SK-N-SH (cell line): ENCODE measurements around the gene SLCO3A1. TPM values are rescaled to one million over a fixed set of nuclear protein-coding genes. Genes with fewer than 3 reads are reported as not detected.

Source experiments
- CTCF ChIA-PET: fragments of 300-600, 350-600 bp; formaldehyde crosslinking; extraction: SDS; loops from one replicate; lab custom pipeline; 2021; lab: Yijun Ruan, JAX
- POLR2A ChIA-PET: fragments of 350-600 bp; sonication (Branson Sonifier 250); formaldehyde crosslinking; extraction: SDS; loops from one replicate; lab custom pipeline; 2020; ENCODE audit warnings: antibody characterized with exemption, inconsistent platforms; lab: Yijun Ruan, JAX
- DNase-seq: peaks from one replicate; pipeline ENCODE4 v3.0.0; 2012
- H2AFZ ChIP-seq: fragments of 200-600 bp; sonication (generic); 2 replicates; pipeline ENCODE4 v1.8.1; 2016; ENCODE audit warnings: antibody characterized with exemption, mild to moderate bottlenecking, low read depth
- H3F3A ChIP-seq: fragments of 200-600 bp; sonication (generic); replicated peaks from 2 replicates; pipeline ENCODE3; 2016; ENCODE audit warnings: antibody characterized with exemption, mild to moderate bottlenecking; ENCODE audit not compliant: insufficient read depth
- H3K27ac ChIP-seq, 2 experiments: fragments of 200-500 bp in 1 of 2; fragments of 200-600 bp in 1 of 2; sonication (Bioruptor generic) in 1 of 2; sonication (generic), shearing (Covaris generic) in 1 of 2; 2 replicates each; pipeline versions ENCODE4 v1.5.1 to v1.6.1; 2014 to 2016; ENCODE audit warnings: low read depth in 2 of 2, inconsistent platforms in 1 of 2, low read length in 1 of 2, mild to moderate bottlenecking in 1 of 2, mixed read lengths in 1 of 2
- H3K27me3 ChIP-seq: fragments of 200-600 bp; sonication (generic), shearing (Covaris generic); 2 replicates; pipeline ENCODE4 v1.6.1; 2016; ENCODE audit warnings: mixed run types; ENCODE audit not compliant: insufficient read depth
- H3K36me3 ChIP-seq, 2 experiments: fragments of 200-500 bp in 1 of 2; fragments of 200-600 bp in 1 of 2; sonication (Bioruptor generic) in 1 of 2; sonication (generic) in 1 of 2; replicated peaks in 1 of 2; 2 replicates each; pipeline versions ENCODE3 to v1.5.1; 2014 to 2016; ENCODE audit warnings: low read length in 1 of 2, mild to moderate bottlenecking in 1 of 2; ENCODE audit not compliant: insufficient read depth in 2 of 2, control insufficient read depth in 1 of 2
- H3K4me1 ChIP-seq, 2 experiments: fragments of 200-500 bp in 1 of 2; fragments of 200-600 bp in 1 of 2; sonication (Bioruptor generic) in 1 of 2; sonication (generic), shearing (Covaris generic) in 1 of 2; 2 replicates each; pipeline versions ENCODE4 v1.5.1 to v1.6.1; 2014 to 2016; ENCODE audit warnings: low read depth in 1 of 2, low read length in 1 of 2, mixed run types in 1 of 2; ENCODE audit not compliant: insufficient read depth in 2 of 2, control insufficient read depth in 1 of 2
- H3K4me2 ChIP-seq: fragments of 200-600 bp; sonication (generic), shearing (Covaris generic); 2 replicates; pipeline ENCODE4 v1.6.1; 2017; ENCODE audit warnings: mixed run types
- H3K4me3 ChIP-seq, 2 experiments: fragments of 200-500 bp in 1 of 2; fragments of 200-600 bp in 1 of 2; sonication (Bioruptor generic) in 1 of 2; sonication (generic), shearing (Covaris generic) in 1 of 2; 2 replicates each; pipeline versions ENCODE4 v1.5.1 to v1.8.1; 2014 to 2016; ENCODE audit warnings: low read depth in 2 of 2, inconsistent platforms in 1 of 2, low read length in 1 of 2, mild to moderate bottlenecking in 1 of 2, mixed read lengths in 1 of 2, moderate library complexity in 1 of 2
- H3K79me2 ChIP-seq: fragments of 200-600 bp; sonication (generic); 2 replicates; pipeline ENCODE4 v1.8.1; 2017; ENCODE audit warnings: mild to moderate bottlenecking; ENCODE audit not compliant: insufficient read depth
- H3K9ac ChIP-seq: fragments of 200-600 bp; sonication (generic); 2 replicates; pipeline ENCODE4 v1.6.1; 2017; ENCODE audit warnings: mixed run types
- H3K9me2 ChIP-seq: fragments of 200-600 bp; sonication (generic); 2 replicates; pipeline ENCODE4 v1.6.1; 2017; ENCODE audit warnings: mixed run types
- H3K9me3 ChIP-seq: fragments of 200-600 bp; sonication (generic); 2 replicates; pipeline ENCODE4 v1.6.1; 2017; ENCODE audit warnings: mixed run types, mild to moderate bottlenecking, moderate library complexity
- H4K20me1 ChIP-seq: fragments of 200-600 bp; sonication (generic); 2 replicates; pipeline ENCODE4 v1.6.1; 2017; ENCODE audit warnings: mild to moderate bottlenecking, mixed run types; ENCODE audit not compliant: insufficient read depth
- ELF1 ChIP-seq: IDR thresholded peaks from 2 replicates; pipeline ENCODE4 v1.4.0; 2012
- EZH2phosphoT487 ChIP-seq: fragments of 200-600 bp; sonication (generic); IDR thresholded peaks from 2 replicates; pipeline ENCODE4 v1.6.1; 2017; ENCODE audit warnings: low read depth, mixed run types, mild to moderate bottlenecking, antibody characterized with exemption, moderate library complexity, borderline replicate concordance
- FOXM1 ChIP-seq: IDR thresholded peaks from 2 replicates; pipeline ENCODE4 v1.4.0; 2012; ENCODE audit warnings: low read depth, mild to moderate bottlenecking
- GATA2 ChIP-seq: sonication (generic); formaldehyde crosslinking; IDR thresholded peaks from 2 replicates; pipeline ENCODE4 v1.5.0; 2020; ENCODE audit warnings: mild to moderate bottlenecking, missing genetic modification reagents
- JUND ChIP-seq: IDR thresholded peaks from 2 replicates; pipeline ENCODE4 v1.4.0; 2012
- MEF2A ChIP-seq: IDR thresholded peaks from 2 replicates; pipeline ENCODE4 v1.4.0; 2012; ENCODE audit warnings: low read depth, borderline replicate concordance
- MXI1 ChIP-seq: IDR thresholded peaks from 2 replicates; pipeline ENCODE4 v1.6.1; 2012; ENCODE audit warnings: mild to moderate bottlenecking, low read depth, low read length, improper control_type of control experiment
- RCOR1 ChIP-seq: fragments of 150-350 bp; IDR thresholded peaks from 2 replicates; pipeline ENCODE4 v1.6.1; 2017; ENCODE audit warnings: antibody characterized with exemption, low read length
- RFX5 ChIP-seq: IDR thresholded peaks from 2 replicates; pipeline ENCODE4 v1.6.1; 2012; ENCODE audit warnings: mild to moderate bottlenecking, improper control_type of control experiment, low read length
- SIN3A ChIP-seq: IDR thresholded peaks from 2 replicates; pipeline ENCODE4 v1.6.1; 2012; ENCODE audit warnings: low read depth, mild to moderate bottlenecking, low read length, moderate library complexity, borderline replicate concordance
- SMC3 ChIP-seq: IDR thresholded peaks from 2 replicates; pipeline ENCODE4 v1.6.1; 2012; ENCODE audit warnings: low read depth, low read length, improper control_type of control experiment
- TAF1 ChIP-seq: IDR thresholded peaks from 2 replicates; pipeline ENCODE4 v1.6.1; 2012; ENCODE audit warnings: low read depth, mild to moderate bottlenecking, low read length, moderate library complexity, borderline replicate concordance
- TEAD4 ChIP-seq: IDR thresholded peaks from 2 replicates; pipeline ENCODE4 v1.4.0; 2012; ENCODE audit warnings: mild to moderate bottlenecking, borderline replicate concordance; ENCODE audit not compliant: insufficient read depth
- YY1 ChIP-seq: IDR thresholded peaks from 2 replicates; pipeline ENCODE4 v1.4.0; 2012; ENCODE audit warnings: low read depth, mild to moderate bottlenecking
- WGBS: methylation state at CpG from one replicate; pipeline ENCODE4 v1.1.6; 2017; ENCODE audit warnings: low lambda C conversion rate; 5-methylcytosine and 5-hydroxymethylcytosine counted together
- polyA plus RNA-seq, 3 experiments: library from polyadenylated mRNA; depleted of rRNA; stranded (reverse); fragments of >200 nt; gene quantifications; 2 replicates each; pipeline ENCODE4 v1.2.3, GENCODE V29; 2012
- TF ChIP-seq, protein P1 (sequence below): IDR thresholded peaks from 2 replicates; pipeline ENCODE4; 2012
- TF ChIP-seq, protein P2 (sequence below): IDR thresholded peaks from 2 replicates; pipeline ENCODE4 v1.4.0; 2012; ENCODE audit warnings: low read depth, borderline replicate concordance
- TF ChIP-seq, protein P3 (sequence below): IDR thresholded peaks from 2 replicates; pipeline ENCODE4 v1.4.0; 2012; ENCODE audit warnings: low read depth
- TF ChIP-seq, protein P4 (sequence below): IDR thresholded peaks from 2 replicates; pipeline ENCODE4 v1.4.0; 2012; ENCODE audit warnings: low read depth, borderline replicate concordance
- TF ChIP-seq, protein P5 (sequence below): IDR thresholded peaks from 2 replicates; pipeline ENCODE4 v1.6.1; 2012; ENCODE audit warnings: mild to moderate bottlenecking, low read depth, low read length, moderate library complexity

SLCO3A1 gene
- polyA plus RNA-seq, 1 of the 3 experiments (the other 2 are of a cell fraction), result 19.7 TPM

DNA sequence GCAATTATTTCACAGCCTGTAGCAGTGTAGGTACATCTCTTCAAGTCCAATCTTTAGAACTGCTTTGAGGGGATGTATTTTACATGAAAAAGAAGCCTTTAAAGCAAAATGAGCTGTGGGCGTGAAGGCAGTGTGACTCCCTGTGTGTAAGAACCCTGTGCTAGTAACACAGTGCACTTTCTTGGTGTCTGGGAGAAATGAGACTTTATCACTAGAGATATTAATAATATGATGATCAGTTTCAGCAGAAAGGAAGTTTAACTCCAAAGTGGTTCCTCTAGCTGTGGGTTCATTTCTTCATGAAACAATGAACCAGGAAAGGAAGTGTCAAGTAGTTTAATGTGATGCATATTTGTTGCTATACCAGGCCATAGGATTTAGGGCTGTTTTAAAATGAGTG is 41.5 kb downstream of the SLCO3A1 start:
- Histone ChIP-seq H3K36me3 (no peaks in the 10 kb centered on the region), H3K9me3 (no peaks in the 10 kb centered on the region), H3K9me2 (no peaks in the 10 kb centered on the region), H4K20me1 (no peaks in the 10 kb centered on the region), H3K27ac (no peak overlapping the region), H2AFZ (no peak overlapping the region), H3K79me2 (peaks cover 8% of the 10 kb centered on the region), H3K27me3 (no peaks in the 10 kb centered on the region), H3K9ac (no peak overlapping the region), H3K4me3 (no peak overlapping the region), H3F3A (no peaks in the 10 kb centered on the region), H3K4me1 (peaks cover 0 to 9% of the 10 kb centered on the region in 2 experiments; a peak in 1 of 4 replicates), H3K4me2 (no peak overlapping the region)
- 95% methylated on average over 1 of the region's 1 CpG for WGBS
- no peak for DNase-seq
- ChIA-PET CTCF (interaction anchor here (0.5 to 2.2 kb wide), 4 partner anchors 9 to 839 kb away, joined by 3 to 7 read pairs (median 4); partner anchors contain the start of gene SLCO3A1), POLR2A (no interaction called here)
- TF ChIP-seq, protein P1, sequence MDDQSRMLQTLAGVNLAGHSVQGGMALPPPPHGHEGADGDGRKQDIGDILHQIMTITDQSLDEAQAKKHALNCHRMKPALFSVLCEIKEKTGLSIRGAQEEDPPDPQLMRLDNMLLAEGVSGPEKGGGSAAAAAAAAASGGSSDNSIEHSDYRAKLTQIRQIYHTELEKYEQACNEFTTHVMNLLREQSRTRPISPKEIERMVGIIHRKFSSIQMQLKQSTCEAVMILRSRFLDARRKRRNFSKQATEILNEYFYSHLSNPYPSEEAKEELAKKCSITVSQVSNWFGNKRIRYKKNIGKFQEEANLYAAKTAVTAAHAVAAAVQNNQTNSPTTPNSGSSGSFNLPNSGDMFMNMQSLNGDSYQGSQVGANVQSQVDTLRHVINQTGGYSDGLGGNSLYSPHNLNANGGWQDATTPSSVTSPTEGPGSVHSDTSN, result no peak
- TF ChIP-seq MXI1 (no peak), GATA2 (no peak), EZH2phosphoT487 (no peak), JUND (no peak), MEF2A (no peak)

DNA sequence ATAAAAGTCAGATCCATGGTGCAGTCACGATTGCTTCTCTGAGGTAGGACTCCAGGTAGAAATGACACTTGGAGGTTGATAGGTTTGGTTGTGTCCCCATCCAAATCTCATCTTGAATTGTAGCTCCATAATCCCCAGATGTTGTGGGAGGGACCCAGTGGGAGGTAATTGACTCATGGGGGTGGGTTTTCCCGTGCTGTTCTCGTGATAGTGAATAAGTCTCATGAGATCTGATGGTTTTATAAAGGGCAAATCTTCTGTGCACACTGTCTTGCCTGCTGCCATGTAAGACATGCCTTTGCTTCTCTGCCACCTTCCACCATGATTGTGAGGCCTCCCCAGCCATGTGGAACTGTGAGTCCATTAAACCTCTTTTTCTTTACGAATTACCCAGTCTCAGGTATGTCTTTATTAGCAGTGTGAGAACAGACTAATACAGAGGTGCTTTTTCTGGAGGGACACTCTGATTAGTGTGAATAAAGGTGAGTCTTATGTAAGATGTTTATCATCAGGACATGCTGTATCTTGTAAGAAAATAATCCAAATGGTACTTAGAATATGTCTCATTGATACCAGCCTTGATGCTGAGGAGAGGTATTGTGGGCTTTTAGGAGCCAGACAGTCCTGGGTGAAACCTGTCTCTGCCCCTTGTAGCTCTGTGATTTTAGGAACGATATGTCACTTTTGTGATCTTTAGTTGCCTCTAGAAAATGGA is 43.0 kb downstream of the SLCO3A1 start:
- Histone ChIP-seq H3K9me2 (no peaks in the 10 kb centered on the region), H3K4me1 (peaks cover 0 to 4% of the 10 kb centered on the region in 2 experiments; a peak in 1 of 4 replicates), H3K9ac (no peak overlapping the region), H4K20me1 (no peaks in the 10 kb centered on the region), H3K79me2 (peaks cover 8% of the 10 kb centered on the region), H3K4me2 (no peak overlapping the region), H3K27me3 (no peaks in the 10 kb centered on the region), H3F3A (no peaks in the 10 kb centered on the region), H2AFZ (no peak overlapping the region), H3K4me3 (no peak overlapping the region), H3K36me3 (no peaks in the 10 kb centered on the region), H3K9me3 (no peaks in the 10 kb centered on the region), H3K27ac (no peak overlapping the region)
- POLR2A ChIA-PET, result no interaction called here
- 89% methylated on average over 5 of the region's 5 CpGs for WGBS
- CTCF ChIA-PET, result interaction anchor here (0.7 to 2.2 kb wide), 3 partner anchors 42 to 248 kb away, joined by 3 to 7 read pairs (median 4); partner anchors contain the start of gene SLCO3A1
- no peak for DNase-seq
- no peak for TF ChIP-seq RFX5
- TF ChIP-seq, protein P2, sequence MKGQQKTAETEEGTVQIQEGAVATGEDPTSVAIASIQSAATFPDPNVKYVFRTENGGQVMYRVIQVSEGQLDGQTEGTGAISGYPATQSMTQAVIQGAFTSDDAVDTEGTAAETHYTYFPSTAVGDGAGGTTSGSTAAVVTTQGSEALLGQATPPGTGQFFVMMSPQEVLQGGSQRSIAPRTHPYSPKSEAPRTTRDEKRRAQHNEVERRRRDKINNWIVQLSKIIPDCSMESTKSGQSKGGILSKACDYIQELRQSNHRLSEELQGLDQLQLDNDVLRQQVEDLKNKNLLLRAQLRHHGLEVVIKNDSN, result no peak
- TF ChIP-seq TEAD4, result no peak
- no peak for TF ChIP-seq GATA2
- TF ChIP-seq FOXM1, result no peak
- TF ChIP-seq YY1, result no peak
- no peak for TF ChIP-seq SIN3A
- no peak for TF ChIP-seq ELF1
- TF ChIP-seq TAF1, result no peak
- TF ChIP-seq, protein P3, sequence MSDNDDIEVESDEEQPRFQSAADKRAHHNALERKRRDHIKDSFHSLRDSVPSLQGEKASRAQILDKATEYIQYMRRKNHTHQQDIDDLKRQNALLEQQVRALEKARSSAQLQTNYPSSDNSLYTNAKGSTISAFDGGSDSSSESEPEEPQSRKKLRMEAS, result no peak
- no peak for TF ChIP-seq JUND
- no peak for TF ChIP-seq MEF2A
- TF ChIP-seq RCOR1, result no peak
- TF ChIP-seq, protein P4, sequence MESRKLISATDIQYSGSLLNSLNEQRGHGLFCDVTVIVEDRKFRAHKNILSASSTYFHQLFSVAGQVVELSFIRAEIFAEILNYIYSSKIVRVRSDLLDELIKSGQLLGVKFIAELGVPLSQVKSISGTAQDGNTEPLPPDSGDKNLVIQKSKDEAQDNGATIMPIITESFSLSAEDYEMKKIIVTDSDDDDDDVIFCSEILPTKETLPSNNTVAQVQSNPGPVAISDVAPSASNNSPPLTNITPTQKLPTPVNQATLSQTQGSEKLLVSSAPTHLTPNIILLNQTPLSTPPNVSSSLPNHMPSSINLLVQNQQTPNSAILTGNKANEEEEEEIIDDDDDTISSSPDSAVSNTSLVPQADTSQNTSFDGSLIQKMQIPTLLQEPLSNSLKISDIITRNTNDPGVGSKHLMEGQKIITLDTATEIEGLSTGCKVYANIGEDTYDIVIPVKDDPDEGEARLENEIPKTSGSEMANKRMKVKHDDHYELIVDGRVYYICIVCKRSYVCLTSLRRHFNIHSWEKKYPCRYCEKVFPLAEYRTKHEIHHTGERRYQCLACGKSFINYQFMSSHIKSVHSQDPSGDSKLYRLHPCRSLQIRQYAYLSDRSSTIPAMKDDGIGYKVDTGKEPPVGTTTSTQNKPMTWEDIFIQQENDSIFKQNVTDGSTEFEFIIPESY, result no peak
- no peak for TF ChIP-seq SMC3
- TF ChIP-seq, protein P5, sequence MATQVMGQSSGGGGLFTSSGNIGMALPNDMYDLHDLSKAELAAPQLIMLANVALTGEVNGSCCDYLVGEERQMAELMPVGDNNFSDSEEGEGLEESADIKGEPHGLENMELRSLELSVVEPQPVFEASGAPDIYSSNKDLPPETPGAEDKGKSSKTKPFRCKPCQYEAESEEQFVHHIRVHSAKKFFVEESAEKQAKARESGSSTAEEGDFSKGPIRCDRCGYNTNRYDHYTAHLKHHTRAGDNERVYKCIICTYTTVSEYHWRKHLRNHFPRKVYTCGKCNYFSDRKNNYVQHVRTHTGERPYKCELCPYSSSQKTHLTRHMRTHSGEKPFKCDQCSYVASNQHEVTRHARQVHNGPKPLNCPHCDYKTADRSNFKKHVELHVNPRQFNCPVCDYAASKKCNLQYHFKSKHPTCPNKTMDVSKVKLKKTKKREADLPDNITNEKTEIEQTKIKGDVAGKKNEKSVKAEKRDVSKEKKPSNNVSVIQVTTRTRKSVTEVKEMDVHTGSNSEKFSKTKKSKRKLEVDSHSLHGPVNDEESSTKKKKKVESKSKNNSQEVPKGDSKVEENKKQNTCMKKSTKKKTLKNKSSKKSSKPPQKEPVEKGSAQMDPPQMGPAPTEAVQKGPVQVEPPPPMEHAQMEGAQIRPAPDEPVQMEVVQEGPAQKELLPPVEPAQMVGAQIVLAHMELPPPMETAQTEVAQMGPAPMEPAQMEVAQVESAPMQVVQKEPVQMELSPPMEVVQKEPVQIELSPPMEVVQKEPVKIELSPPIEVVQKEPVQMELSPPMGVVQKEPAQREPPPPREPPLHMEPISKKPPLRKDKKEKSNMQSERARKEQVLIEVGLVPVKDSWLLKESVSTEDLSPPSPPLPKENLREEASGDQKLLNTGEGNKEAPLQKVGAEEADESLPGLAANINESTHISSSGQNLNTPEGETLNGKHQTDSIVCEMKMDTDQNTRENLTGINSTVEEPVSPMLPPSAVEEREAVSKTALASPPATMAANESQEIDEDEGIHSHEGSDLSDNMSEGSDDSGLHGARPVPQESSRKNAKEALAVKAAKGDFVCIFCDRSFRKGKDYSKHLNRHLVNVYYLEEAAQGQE, result no peak
- TF ChIP-seq MXI1, result no peak
